Activated CD4-positive, alpha-beta memory T cell treated with anti-CD3 and anti-CD28 coated beads, Interleukin-2, amount 10 ng/mL, durations not matched to agents 7 days and 5 days (primary cell): ENCODE measurements around the gene RBM20. TPM values are rescaled to one million over a fixed set of nuclear protein-coding genes. Genes with fewer than 3 reads are reported as not detected.

Source experiments
- CTCF ChIA-PET: fragments of 350-600 bp; sonication (Branson Sonifier 250); formaldehyde crosslinking; loops from one replicate; lab custom pipeline; 2021; ENCODE audit warnings: antibody characterized with exemption, inconsistent platforms; lab: Charles Lee
- POLR2A ChIA-PET: fragments of 350-600 bp; sonication (Branson Sonifier 250); formaldehyde crosslinking; loops from one replicate; lab custom pipeline; 2021; ENCODE audit warnings: antibody characterized with exemption; lab: Charles Lee
- DNase-seq: peaks from one replicate; pipeline ENCODE4 v3.0.0-alpha.2; 2020
- H3K27ac Mint-ChIP-seq: one replicate; pipeline ENCODE4 v1.8.0; 2021; ENCODE audit warnings: mild to moderate bottlenecking, mixed read lengths
- H3K27me3 Mint-ChIP-seq: one replicate; pipeline ENCODE4 v1.8.0; 2021; ENCODE audit warnings: mixed read lengths
- H3K36me3 Mint-ChIP-seq: one replicate; pipeline ENCODE4 v1.8.0; 2021; ENCODE audit warnings: low read depth, mixed read lengths
- H3K4me1 Mint-ChIP-seq: one replicate; pipeline ENCODE4 v1.8.0; 2021; ENCODE audit warnings: mixed read lengths
- H3K4me3 Mint-ChIP-seq: one replicate; pipeline ENCODE4 v1.8.0; 2021; ENCODE audit warnings: mild to moderate bottlenecking, mixed read lengths
- H3K9me3 Mint-ChIP-seq: one replicate; pipeline ENCODE4 v1.8.0; 2021; ENCODE audit warnings: mixed read lengths
- total RNA-seq, 2 experiments: library from RNA; stranded (reverse); gene quantifications; one replicate each; pipeline ENCODE4 v1.2.3, GENCODE V29; 2021

RBM20 gene
- total RNA-seq, 2 experiments from 2014 or later, result 0.03 TPM; not detected in 1

DNA sequence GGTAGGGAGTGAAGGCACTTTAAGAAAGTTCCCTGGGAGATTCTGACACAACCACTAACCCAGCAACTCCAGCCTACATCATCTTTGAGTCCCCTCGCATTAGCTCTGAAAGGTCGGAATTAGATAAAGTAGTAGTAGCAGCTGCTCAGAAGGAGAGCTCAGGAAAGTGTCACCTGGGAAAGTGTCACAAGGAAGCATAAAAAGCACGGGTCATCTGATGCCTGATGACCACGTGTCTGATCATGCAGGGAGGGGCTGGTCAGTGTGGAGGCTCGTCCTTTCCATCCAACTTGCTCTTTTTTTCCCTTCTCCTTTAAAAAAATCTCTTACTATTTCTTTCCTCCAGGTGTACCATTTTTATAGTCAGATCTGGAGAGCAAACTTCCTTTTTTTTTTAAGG lies 180.5 kb downstream of the RBM20 start:
- POLR2A ChIA-PET, result no interaction called here
- no peaks in the 10 kb centered on the region for H3K9me3 Mint-ChIP-seq
- no peaks in the 10 kb centered on the region for H3K36me3 Mint-ChIP-seq
- H3K27me3 Mint-ChIP-seq, result no peaks in the 10 kb centered on the region
- DNase-seq, result no peak
- CTCF ChIA-PET, result no interaction called here
- no peak overlapping the region for H3K27ac Mint-ChIP-seq
- H3K4me3 Mint-ChIP-seq, result no peak overlapping the region
- peaks cover 3% of the 10 kb centered on the region for H3K4me1 Mint-ChIP-seq

DNA sequence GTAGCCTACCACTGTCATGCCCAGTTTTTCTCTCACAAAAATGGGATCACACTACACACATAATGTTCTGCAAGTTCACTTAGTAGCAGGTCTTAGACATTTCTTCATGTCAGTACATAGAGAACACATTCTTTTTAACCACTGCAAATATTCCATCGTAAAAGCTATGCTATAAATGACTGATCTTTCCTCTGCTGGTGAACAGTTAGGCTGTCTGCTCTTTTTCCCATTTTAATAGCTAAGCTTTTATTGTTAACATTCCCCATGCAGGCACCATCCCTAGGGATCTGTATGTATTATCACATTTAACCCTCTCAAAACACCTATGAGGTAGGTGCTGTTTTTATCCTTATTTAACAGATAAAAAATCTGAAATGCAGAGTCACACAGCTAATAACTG lies 181.4 kb downstream of the RBM20 start:
- H3K4me1 Mint-ChIP-seq, result peaks cover 3% of the 10 kb centered on the region
- no peak for DNase-seq
- H3K27me3 Mint-ChIP-seq, result no peaks in the 10 kb centered on the region
- no peaks in the 10 kb centered on the region for H3K9me3 Mint-ChIP-seq
- H3K36me3 Mint-ChIP-seq, result no peaks in the 10 kb centered on the region
- POLR2A ChIA-PET, result no interaction called here
- H3K27ac Mint-ChIP-seq, result no peak overlapping the region
- H3K4me3 Mint-ChIP-seq, result no peak overlapping the region
- CTCF ChIA-PET, result no interaction called here

DNA sequence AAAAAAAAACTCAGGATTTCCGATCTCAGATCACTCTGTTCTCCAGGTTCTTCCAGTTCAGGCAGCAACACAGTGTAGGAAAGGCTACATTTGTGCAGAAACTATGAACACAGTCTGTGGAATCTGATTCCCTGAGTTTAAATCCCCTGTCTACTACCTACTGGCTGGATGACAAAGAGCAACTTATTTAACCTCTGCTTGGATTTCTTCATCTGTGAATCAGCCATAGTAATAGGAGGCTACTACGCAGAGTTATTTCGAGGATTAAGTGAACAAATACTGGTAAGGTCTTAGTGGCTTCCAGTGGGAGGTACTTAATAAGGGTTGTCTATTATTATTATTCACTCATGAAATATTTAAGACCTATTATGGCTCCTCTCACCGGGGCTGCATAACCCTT lies 183.3 kb downstream of the RBM20 start:
- no peaks in the 10 kb centered on the region for H3K9me3 Mint-ChIP-seq
- no peaks in the 10 kb centered on the region for H3K27me3 Mint-ChIP-seq
- no peak overlapping the region for H3K4me3 Mint-ChIP-seq
- ChIA-PET CTCF (interaction anchor here (1.2 kb wide), 1 partner anchor 25 kb away, joined by 3 read pairs; no protein-coding TSS in a partner anchor), POLR2A (no interaction called here)
- no peak for DNase-seq
- no peak overlapping the region for H3K27ac Mint-ChIP-seq
- no peaks in the 10 kb centered on the region for H3K36me3 Mint-ChIP-seq
- no peaks in the 10 kb centered on the region for H3K4me1 Mint-ChIP-seq

DNA sequence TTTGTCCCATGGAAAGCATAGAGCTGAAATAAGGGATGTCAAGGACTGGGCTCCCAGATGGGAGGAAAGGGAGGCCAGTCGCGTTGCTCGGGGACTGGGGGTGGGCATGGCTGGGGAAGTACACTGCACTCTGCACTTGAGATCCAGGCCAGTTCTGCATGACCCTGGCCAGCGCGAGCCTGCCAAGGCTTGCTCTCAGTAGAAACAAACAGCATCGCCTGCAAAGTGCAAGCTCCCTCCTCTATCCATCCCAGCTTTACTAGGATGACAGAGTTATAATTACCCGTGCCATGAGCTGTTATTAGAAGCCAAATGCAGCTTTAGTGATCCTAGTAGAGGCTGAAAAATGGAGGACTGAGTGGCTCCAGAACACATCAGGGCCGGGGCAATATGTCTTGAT lies 183.7 kb downstream of the RBM20 start:
- DNase-seq, result no peak
- Mint-ChIP-seq H3K27ac (no peak overlapping the region), H3K4me1 (no peaks in the 10 kb centered on the region), H3K36me3 (no peaks in the 10 kb centered on the region), H3K4me3 (no peak overlapping the region), H3K9me3 (no peaks in the 10 kb centered on the region), H3K27me3 (no peaks in the 10 kb centered on the region)
- POLR2A ChIA-PET, result no interaction called here
- CTCF ChIA-PET, result interaction anchor here (1.2 kb wide), 1 partner anchor 26 kb away, joined by 3 read pairs; no protein-coding TSS in a partner anchor

DNA sequence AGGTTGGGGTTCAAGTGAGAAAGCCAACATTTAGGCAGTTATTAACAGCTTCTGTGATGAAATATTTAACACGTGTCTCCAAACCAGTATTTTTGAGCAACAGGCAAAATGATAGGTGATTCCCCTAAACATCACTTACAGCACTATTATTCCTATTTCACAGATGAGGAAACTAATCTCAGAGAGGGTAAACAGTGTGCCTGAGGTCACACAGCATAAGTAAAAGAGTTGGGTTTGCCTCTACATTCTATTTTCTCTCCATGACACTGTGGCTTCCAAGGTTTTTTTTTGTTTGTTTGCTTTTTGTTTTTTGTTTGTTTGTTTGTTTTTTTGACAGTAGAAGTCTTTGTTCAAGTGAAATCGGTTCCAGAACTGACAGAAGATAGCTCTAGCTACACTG lies 184.4 kb downstream of the RBM20 start:
- Mint-ChIP-seq H3K27me3 (no peaks in the 10 kb centered on the region), H3K9me3 (no peaks in the 10 kb centered on the region), H3K36me3 (no peaks in the 10 kb centered on the region), H3K4me3 (no peak overlapping the region), H3K27ac (no peak overlapping the region), H3K4me1 (no peaks in the 10 kb centered on the region)
- ChIA-PET POLR2A (no interaction called here), CTCF (no interaction called here)
- no peak for DNase-seq

DNA sequence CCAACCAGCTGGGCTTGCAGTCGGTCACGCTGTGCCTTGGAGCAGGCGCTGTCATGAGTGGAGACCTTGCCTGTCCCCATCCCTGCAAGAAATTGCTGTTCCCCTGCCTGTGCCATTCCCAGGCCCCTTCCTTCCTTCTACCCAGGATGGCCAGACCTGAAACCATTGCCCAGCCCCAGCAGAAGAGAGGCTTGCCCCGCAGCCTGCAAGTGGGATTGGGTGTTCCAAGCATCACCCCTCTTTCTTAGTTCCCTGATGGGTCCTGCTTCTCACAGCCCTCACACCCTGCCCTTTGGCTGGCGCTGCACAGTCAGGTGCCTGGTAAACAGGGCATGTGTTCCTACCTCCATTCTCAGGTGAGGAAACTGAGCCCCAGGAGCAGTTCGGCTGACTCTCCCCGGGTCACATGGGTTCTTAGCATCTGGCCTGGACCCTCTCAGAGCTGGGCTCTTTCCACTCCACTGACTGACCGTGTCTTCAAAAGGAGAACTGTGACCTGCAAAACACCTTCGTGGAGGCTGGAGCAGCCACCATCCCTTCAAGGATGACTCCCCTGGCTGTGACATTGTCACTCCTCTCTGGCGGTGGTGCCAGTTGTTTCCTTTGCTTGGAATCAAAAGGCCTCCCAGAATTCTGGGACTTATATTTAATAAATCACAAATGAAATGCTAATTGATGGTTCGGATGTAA lies 185.7 kb downstream of the RBM20 start:
- no peak for DNase-seq
- no peak overlapping the region for H3K4me3 Mint-ChIP-seq
- ChIA-PET POLR2A (no interaction called here), CTCF (no interaction called here)
- H3K9me3 Mint-ChIP-seq, result no peaks in the 10 kb centered on the region
- peaks cover 3% of the 10 kb centered on the region for H3K4me1 Mint-ChIP-seq
- no peaks in the 10 kb centered on the region for H3K36me3 Mint-ChIP-seq
- no peaks in the 10 kb centered on the region for H3K27me3 Mint-ChIP-seq
- H3K27ac Mint-ChIP-seq, result no peak overlapping the region

DNA sequence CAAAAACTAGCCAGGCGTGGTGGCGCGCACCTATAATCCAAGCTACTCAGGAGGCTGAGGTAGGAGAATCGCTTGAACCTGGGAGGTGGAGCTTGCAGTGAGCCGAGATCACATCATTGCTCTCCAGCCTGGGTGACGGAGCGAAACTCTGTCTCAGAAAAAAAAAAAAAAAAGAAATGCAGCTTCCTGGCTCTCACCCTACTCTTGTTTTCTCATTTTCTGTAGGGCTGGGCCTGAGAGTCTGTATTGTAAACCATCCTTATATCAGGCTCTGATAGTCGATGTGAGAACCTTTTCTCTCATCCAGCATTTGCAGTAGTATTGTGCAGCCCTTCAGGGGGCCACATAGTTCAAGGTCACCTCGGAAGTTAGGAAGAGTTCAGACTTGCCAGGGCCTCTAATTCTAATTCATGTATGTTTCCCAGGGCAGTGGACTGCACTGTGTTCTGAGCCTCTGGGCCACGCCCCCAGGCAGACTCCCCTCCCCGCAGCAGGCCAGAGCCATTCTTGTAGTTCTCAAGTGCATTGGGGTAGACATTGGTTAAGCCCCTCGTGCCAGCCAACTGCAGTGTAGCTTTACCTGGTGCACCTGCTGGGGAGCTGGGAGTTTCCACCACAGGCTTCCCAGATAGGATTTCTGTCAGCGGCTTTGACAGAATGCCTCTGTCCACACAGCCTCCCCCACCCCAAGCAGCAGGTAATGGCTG lies 189.3 kb downstream of the RBM20 start:
- Mint-ChIP-seq H3K27me3 (no peaks in the 10 kb centered on the region), H3K4me1 (peaks cover 3% of the 10 kb centered on the region), H3K27ac (no peak overlapping the region), H3K36me3 (no peaks in the 10 kb centered on the region), H3K9me3 (no peaks in the 10 kb centered on the region), H3K4me3 (no peak overlapping the region)
- ChIA-PET CTCF (interaction anchor here (1.6 kb wide), 1 partner anchor 60 kb away, joined by 4 read pairs; no protein-coding TSS in a partner anchor), POLR2A (no interaction called here)
- no peak for DNase-seq

DNA sequence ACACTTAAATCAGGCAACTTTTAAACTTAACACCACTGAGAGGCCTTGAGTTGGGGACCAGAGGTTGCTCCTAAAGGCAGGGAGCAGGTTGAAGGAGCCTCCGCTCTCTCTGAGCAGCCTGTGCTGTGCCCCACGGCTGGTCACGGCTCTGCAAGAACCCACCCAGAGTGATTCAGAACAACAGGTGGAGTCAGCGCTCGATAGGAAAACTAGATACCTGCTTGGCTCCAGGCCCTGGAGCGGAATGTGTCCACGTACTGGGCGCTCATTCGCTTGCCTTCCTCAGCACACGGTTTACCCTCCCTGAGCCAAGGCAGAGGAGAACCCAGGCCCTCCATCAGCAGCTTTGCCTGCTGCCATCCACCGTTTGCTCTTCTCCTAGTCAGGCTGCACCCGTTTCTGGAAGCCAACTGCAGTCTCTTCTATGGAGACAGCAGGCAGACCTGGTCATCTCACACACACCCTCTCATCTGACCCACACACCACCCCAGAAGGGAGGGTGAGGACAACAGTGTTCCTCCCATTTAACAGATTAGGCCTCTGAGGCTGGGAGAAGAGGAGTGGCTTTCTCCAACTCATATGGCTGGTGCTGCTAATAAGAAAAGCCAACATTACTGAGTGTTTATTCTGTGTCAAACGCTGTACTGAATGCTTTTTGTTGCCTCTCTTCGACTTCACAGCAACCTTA lies 189.9 kb downstream of the RBM20 start:
- no peak overlapping the region for H3K4me3 Mint-ChIP-seq
- no peaks in the 10 kb centered on the region for H3K36me3 Mint-ChIP-seq
- no peak for DNase-seq
- ChIA-PET CTCF (no interaction called here), POLR2A (no interaction called here)
- H3K9me3 Mint-ChIP-seq, result no peaks in the 10 kb centered on the region
- H3K27ac Mint-ChIP-seq, result no peak overlapping the region
- H3K27me3 Mint-ChIP-seq, result no peaks in the 10 kb centered on the region
- H3K4me1 Mint-ChIP-seq, result peaks cover 3% of the 10 kb centered on the region

DNA sequence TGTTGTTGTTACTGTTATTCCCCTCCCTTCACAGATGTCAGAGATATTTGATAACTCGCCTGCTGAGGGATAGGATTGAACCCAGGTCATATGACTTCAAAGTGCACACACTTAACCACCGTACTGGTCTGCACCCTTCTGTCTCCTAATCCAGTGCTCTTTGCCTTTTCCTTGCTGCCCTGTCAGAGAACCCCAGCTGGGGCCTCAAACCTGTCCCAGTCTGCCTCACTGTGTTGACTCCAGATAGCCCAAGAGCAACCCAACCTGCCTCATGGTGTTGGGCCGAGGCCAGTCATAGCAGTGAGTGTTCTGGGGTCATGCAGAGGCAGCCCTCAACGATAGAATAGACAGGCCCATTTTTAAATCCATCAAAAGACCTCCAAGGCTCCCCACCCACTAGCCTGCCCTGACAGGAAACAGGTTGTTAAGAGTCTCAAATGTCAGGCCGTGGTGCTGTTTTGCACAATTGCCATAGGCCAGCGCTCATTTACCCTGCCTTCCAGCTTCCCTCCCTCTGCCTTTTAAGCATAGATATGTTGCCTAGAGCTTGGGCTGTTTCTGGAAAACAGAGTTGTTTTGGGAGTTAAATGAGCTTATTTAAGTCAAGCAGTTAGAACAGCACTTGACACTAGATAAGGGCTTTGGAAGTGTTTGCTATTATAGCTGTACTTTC lies 190.6 kb downstream of the RBM20 start:
- Mint-ChIP-seq H3K4me3 (no peak overlapping the region), H3K27me3 (no peaks in the 10 kb centered on the region), H3K36me3 (no peaks in the 10 kb centered on the region), H3K9me3 (no peaks in the 10 kb centered on the region), H3K4me1 (peaks cover 3% of the 10 kb centered on the region), H3K27ac (no peak overlapping the region)
- POLR2A ChIA-PET, result interaction anchor here (1.2 kb wide), 1 partner anchor 37 kb away, joined by 3 read pairs; the partner anchor contains the start of gene PDCD4
- CTCF ChIA-PET, result interaction anchor here (1.2 to 1.3 kb wide), 2 partner anchors 22 to 32 kb away, joined by 3 to 4 read pairs; no protein-coding TSS in a partner anchor
- no peak for DNase-seq

DNA sequence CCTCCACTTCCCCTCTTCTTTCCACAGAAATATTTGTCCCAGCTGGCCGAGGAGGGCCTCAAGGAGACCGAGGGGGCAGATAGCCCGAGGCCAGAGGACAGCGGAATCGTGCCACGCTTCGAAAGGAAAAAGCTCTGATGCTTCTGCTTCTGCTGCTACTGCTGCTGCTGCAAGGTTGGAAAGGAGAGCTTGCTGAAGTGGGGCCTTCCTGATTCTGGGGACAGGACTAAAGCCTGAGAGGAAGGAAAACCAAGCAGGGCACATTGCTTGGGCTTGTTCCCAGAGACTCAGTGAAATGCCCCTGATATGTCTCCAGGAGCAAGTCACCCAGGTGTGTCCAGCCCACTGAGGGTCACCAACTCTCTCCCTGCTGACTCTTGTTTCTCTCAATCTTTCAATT lies 191.7 kb downstream of the RBM20 start:
- Mint-ChIP-seq H3K27me3 (no peaks in the 10 kb centered on the region), H3K4me1 (peaks cover 3% of the 10 kb centered on the region), H3K9me3 (no peaks in the 10 kb centered on the region), H3K4me3 (no peak overlapping the region), H3K36me3 (no peaks in the 10 kb centered on the region), H3K27ac (no peak overlapping the region)
- ChIA-PET POLR2A (interaction anchor here (1.2 kb wide), 1 partner anchor 36 kb away, joined by 3 read pairs; the partner anchor contains the start of gene PDCD4), CTCF (interaction anchor here (1.2 to 1.3 kb wide), 2 partner anchors 21 to 33 kb away, joined by 3 to 4 read pairs; no protein-coding TSS in a partner anchor)
- DNase-seq, result no peak

DNA sequence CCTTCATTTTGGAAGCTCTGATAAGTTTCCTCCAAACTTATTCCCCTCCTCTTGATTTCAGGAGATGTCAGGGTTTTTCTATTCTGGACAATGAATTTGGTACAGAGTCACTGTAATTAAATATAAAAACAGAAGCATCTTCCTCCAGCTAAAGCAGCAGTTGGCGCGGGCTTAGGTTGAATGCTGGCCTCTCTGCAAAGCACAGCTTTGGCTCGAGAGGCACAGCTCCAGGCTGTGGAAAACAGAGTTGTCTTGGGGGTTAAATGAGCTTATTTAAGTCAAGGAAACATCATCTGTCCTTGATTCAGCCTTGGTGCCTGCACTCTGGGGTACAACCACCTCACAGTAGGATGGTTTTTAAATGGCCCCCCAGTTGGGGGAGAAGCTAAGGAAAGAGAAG lies 192.6 kb downstream of the RBM20 start:
- no peaks in the 10 kb centered on the region for H3K9me3 Mint-ChIP-seq
- CTCF ChIA-PET, result interaction anchor here (0.5 to 1.9 kb wide), 3 partner anchors 33 to 61 kb away, joined by 3 to 5 read pairs (median 3); no protein-coding TSS in a partner anchor
- H3K4me3 Mint-ChIP-seq, result no peak overlapping the region
- no peaks in the 10 kb centered on the region for H3K27me3 Mint-ChIP-seq
- DNase-seq, result no peak
- POLR2A ChIA-PET, result no interaction called here
- peaks cover 4% of the 10 kb centered on the region for H3K4me1 Mint-ChIP-seq
- H3K36me3 Mint-ChIP-seq, result no peaks in the 10 kb centered on the region
- H3K27ac Mint-ChIP-seq, result no peak overlapping the region

DNA sequence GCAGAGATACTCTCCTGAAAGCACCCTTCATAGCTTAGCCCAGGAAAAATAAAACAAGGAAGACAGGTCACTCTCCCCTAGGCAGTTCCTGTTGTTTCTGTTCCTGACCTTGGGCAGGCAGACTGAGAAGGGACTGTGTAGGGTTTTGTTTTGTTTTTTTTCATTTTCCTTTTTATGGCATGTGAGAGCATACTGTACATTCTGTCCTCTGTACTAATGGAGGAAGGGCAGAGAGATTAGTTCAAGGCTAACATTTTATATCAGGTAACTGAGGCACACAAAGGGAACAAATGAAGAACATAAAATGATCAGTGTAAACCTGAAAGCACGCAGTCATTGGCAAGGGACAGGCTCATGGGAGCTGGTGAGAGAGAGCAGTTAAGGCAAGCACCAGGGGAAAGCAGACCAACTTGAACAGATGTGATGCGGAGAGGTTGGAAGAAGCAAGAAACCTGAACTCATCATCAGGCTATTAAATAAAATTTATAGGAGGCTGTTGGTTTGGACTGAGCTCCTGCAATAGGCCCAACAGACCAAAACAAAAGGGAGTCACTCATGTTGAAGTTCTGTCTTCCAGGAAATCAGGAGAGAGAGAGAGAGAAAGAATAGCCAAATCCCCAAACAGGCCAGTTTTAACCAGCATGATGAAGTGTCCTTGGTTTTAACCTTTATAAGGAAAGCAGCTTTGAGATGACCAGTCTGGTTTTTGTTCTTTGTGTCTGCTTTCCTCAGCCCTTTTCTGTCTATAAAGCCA lies 193.5 kb downstream of the RBM20 start:
- POLR2A ChIA-PET, result no interaction called here
- no peak overlapping the region for H3K4me3 Mint-ChIP-seq
- H3K36me3 Mint-ChIP-seq, result no peaks in the 10 kb centered on the region
- no peak overlapping the region for H3K27ac Mint-ChIP-seq
- H3K27me3 Mint-ChIP-seq, result no peaks in the 10 kb centered on the region
- CTCF ChIA-PET, result interaction anchor here (1.9 kb wide), 1 partner anchor 34 kb away, joined by 5 read pairs; no protein-coding TSS in a partner anchor
- DNase-seq, result no peak
- H3K9me3 Mint-ChIP-seq, result no peaks in the 10 kb centered on the region
- H3K4me1 Mint-ChIP-seq, result peaks cover 12% of the 10 kb centered on the region
